ENCODE data around the gene CFAP46.

The CFAP46 gene

GRCh38 chr10:132876131-132876860 is 66.1 kb downstream of the CFAP46 start:
- Histone ChIP-seq H3K4me2 (ENCODE audit: low read depth, low read length, poor library complexity, severe bottlenecking) (no peak overlapping the region), H2AFZ (ENCODE audit: low read length) (no peak overlapping the region), H3K4me1 (ENCODE audit: insufficient read depth, low read length, poor library complexity, severe bottlenecking) (peaks cover 6% of the 10 kb centered on the region), H3K9me3 (ENCODE audit: insufficient read depth, low read depth, low read length) (no peaks in the 10 kb centered on the region), H3K4me3 (ENCODE audit: low read length, poor library complexity, severe bottlenecking) (no peak overlapping the region), H3F3A (ENCODE audit: low read depth) (no peaks in the 10 kb centered on the region), H3K79me2 (ENCODE audit: insufficient read depth, low read length) (no peaks in the 10 kb centered on the region), H3K36me3 (ENCODE audit: insufficient read depth, low read length) (no peaks in the 10 kb centered on the region), H3K27me3 (ENCODE audit: insufficient read depth, low read length, poor library complexity, severe bottlenecking) (no peaks in the 10 kb centered on the region), H3K9ac (ENCODE audit: low read depth, low read length, poor library complexity, severe bottlenecking) (no peak overlapping the region), H4K20me1 (ENCODE audit: insufficient read depth, low read length, poor library complexity, severe bottlenecking) (no peaks in the 10 kb centered on the region), H3K9me2 (replicated peaks; ENCODE audit: low read depth, low read length) (no peaks in the 10 kb centered on the region)
- no peak for TF ChIP-seq EZH2phosphoT487 (IDR thresholded peaks at IDR 0.05; ENCODE audit: borderline replicate concordance)
- TF ChIP-seq CTCF (conservative IDR thresholded peaks at IDR 0.05; ENCODE audit: low read length) = no peak

GRCh38 chr10:132875435-132875834 is 66.9 kb downstream of the CFAP46 start:
- TF ChIP-seq EZH2phosphoT487 (IDR thresholded peaks at IDR 0.05; ENCODE audit: borderline replicate concordance) (no peak), CTCF (conservative IDR thresholded peaks at IDR 0.05; ENCODE audit: low read length) (no peak)
- H3K79me2 ChIP-seq (ENCODE audit: insufficient read depth, low read length) = no peaks in the 10 kb centered on the region
- H3K27me3 ChIP-seq (ENCODE audit: insufficient read depth, low read length, poor library complexity, severe bottlenecking) = no peaks in the 10 kb centered on the region

GRCh38 chr10:132873395-132873794 is 69.0 kb downstream of the CFAP46 start:
- Histone ChIP-seq H3K4me1 (ENCODE audit: insufficient read depth, low read length, poor library complexity, severe bottlenecking) (peaks cover 6% of the 10 kb centered on the region), H4K20me1 (ENCODE audit: insufficient read depth, low read length, poor library complexity, severe bottlenecking) (no peaks in the 10 kb centered on the region), H3K27me3 (ENCODE audit: insufficient read depth, low read length, poor library complexity, severe bottlenecking) (no peaks in the 10 kb centered on the region), H3K9ac (ENCODE audit: low read depth, low read length, poor library complexity, severe bottlenecking) (no peak overlapping the region), H3K36me3 (ENCODE audit: insufficient read depth, low read length) (no peaks in the 10 kb centered on the region), H3K9me2 (replicated peaks; ENCODE audit: low read depth, low read length) (no peaks in the 10 kb centered on the region), H3F3A (ENCODE audit: low read depth) (no peaks in the 10 kb centered on the region), H2AFZ (ENCODE audit: low read length) (no peak overlapping the region), H3K4me3 (ENCODE audit: low read length, poor library complexity, severe bottlenecking) (peak overlapping the region; percentile 31), H3K79me2 (ENCODE audit: insufficient read depth, low read length) (no peaks in the 10 kb centered on the region), H3K9me3 (ENCODE audit: insufficient read depth, low read depth, low read length) (no peaks in the 10 kb centered on the region), H3K4me2 (ENCODE audit: low read depth, low read length, poor library complexity, severe bottlenecking) (peak overlapping the region; percentile 57)
- TF ChIP-seq CTCF (conservative IDR thresholded peaks at IDR 0.05; ENCODE audit: low read length) (no peak), EZH2phosphoT487 (IDR thresholded peaks at IDR 0.05; ENCODE audit: borderline replicate concordance) (no peak)

More at GRCh38 chr10:132875435-132875834, 66.9 kb downstream of the CFAP46 start:
- Histone ChIP-seq H3F3A (ENCODE audit: low read depth) (no peaks in the 10 kb centered on the region), H3K4me1 (ENCODE audit: insufficient read depth, low read length, poor library complexity, severe bottlenecking) (peaks cover 6% of the 10 kb centered on the region), H2AFZ (ENCODE audit: low read length) (no peak overlapping the region), H3K9ac (ENCODE audit: low read depth, low read length, poor library complexity, severe bottlenecking) (no peak overlapping the region), H3K4me3 (ENCODE audit: low read length, poor library complexity, severe bottlenecking) (no peak overlapping the region), H3K9me2 (replicated peaks; ENCODE audit: low read depth, low read length) (no peaks in the 10 kb centered on the region), H4K20me1 (ENCODE audit: insufficient read depth, low read length, poor library complexity, severe bottlenecking) (no peaks in the 10 kb centered on the region), H3K9me3 (ENCODE audit: insufficient read depth, low read depth, low read length) (no peaks in the 10 kb centered on the region), H3K4me2 (ENCODE audit: low read depth, low read length, poor library complexity, severe bottlenecking) (no peak overlapping the region), H3K36me3 (ENCODE audit: insufficient read depth, low read length) (no peaks in the 10 kb centered on the region)
